HCT116 (cell line): ENCODE results near the gene ZNF554. TPM values are rescaled to one million over a fixed set of nuclear protein-coding genes. Genes with fewer than 3 reads are reported as not detected.

Source experiments
- ATAC-seq: fragments of 200-7000 bp; cut with Tn5 transposase; 2 replicates; pipeline ENCODE4 v1.9.1; 2020; ENCODE audit warnings: mild to moderate bottlenecking, moderate library complexity
- BruUV-seq: library from RNA; stranded (reverse); fragments of 400-500 nt; replicated peaks from 2 replicates; lab custom pipeline; 2021; lab: Mats Ljungman, UMichigan
- CTCF ChIA-PET: fragments of 300-600 bp; sonication (Branson Sonifier 250); formaldehyde crosslinking; loops from one replicate; lab custom pipeline; 2021; ENCODE audit warnings: antibody characterized with exemption; lab: Charles Lee
- POLR2A ChIA-PET: fragments of 300-600, 350-600 bp; sonication (Branson Sonifier 250); formaldehyde crosslinking; loops from one replicate; lab custom pipeline; 2021; ENCODE audit warnings: antibody characterized with exemption; lab: Charles Lee
- RAD21 ChIA-PET, 2 experiments: fragments of 300-600 bp; sonication (Branson Sonifier 250); formaldehyde crosslinking; loops; one replicate each; lab custom pipeline; 2023; ENCODE audit warnings: low total read pairs in 2 of 2; ENCODE audit not compliant: uncharacterized antibody in 2 of 2, unreplicated experiment in 2 of 2, low non-redundant PET in 1 of 2; lab: Charles Lee
- DNase-seq: peaks from one replicate; pipeline ENCODE4 v3.0.0-alpha.2; 2010; ENCODE audit warnings: low read depth, low spot score
- H2AFZ ChIP-seq: fragments of 200-600 bp; shearing (Covaris generic), sonication (generic); 2 replicates; pipeline ENCODE4 v1.6.1; 2017; ENCODE audit warnings: low read depth, mixed run types, mixed read lengths, antibody characterized with exemption, low read length; ENCODE audit not compliant: poor library complexity, severe bottlenecking
- H3K27ac ChIP-seq: 2 replicates; pipeline ENCODE4 v1.5.1; 2012; ENCODE audit warnings: low read depth, low read length
- H3K27me3 ChIP-seq: fragments of 200-600 bp; sonication (generic); 2 replicates; pipeline ENCODE4 v1.6.1; 2016; ENCODE audit warnings: mixed run types, low read length, mixed read lengths; ENCODE audit not compliant: insufficient read depth
- H3K36me3 ChIP-seq, 2 experiments: fragments of 200-500 bp in 1 of 2; fragments of 200-600 bp in 1 of 2; sonication (Bioruptor generic) in 1 of 2; sonication (generic) in 1 of 2; 2 replicates each; pipeline versions ENCODE4 v1.5.1 to v1.6.1; 2014 to 2016; ENCODE audit warnings: low read length in 2 of 2, inconsistent platforms in 1 of 2, mixed read lengths in 1 of 2, mixed run types in 1 of 2; ENCODE audit not compliant: insufficient read depth in 2 of 2, control insufficient read depth in 1 of 2
- H3K4me1 ChIP-seq, 2 experiments: fragments of 200-600 bp in 1 of 2; sonication (generic) in 1 of 2; 2 replicates each; pipeline versions ENCODE4 v1.5.1 to v1.6.1; 2012 to 2017; ENCODE audit warnings: low read length in 2 of 2, inconsistent platforms in 1 of 2, mild to moderate bottlenecking in 1 of 2, mixed read lengths in 1 of 2, mixed run types in 1 of 2, moderate library complexity in 1 of 2; ENCODE audit not compliant: insufficient read depth in 2 of 2, control insufficient read depth in 1 of 2
- H3K4me2 ChIP-seq: fragments of 200-600 bp; sonication (generic); 2 replicates; pipeline ENCODE4 v1.6.1; 2017; ENCODE audit warnings: mixed run types, low read length, mixed read lengths
- H3K4me3 ChIP-seq, 2 experiments: fragments of 200-600 bp in 1 of 2; sonication (generic) in 1 of 2; replicated peaks in 1 of 2; 2 replicates each; pipeline ENCODE4 v1.5.1; 2011 to 2016; ENCODE audit warnings: low read length in 2 of 2, control low read depth in 1 of 2, low read depth in 1 of 2, mild to moderate bottlenecking in 1 of 2, mixed read lengths in 1 of 2, mixed run types in 1 of 2
- H3K79me2 ChIP-seq: fragments of 200-600 bp; sonication (generic); 2 replicates; pipeline ENCODE4 v1.6.1; 2017; ENCODE audit warnings: mild to moderate bottlenecking, mixed run types, low read length, moderate library complexity, mixed read lengths; ENCODE audit not compliant: insufficient read depth
- H3K9ac ChIP-seq: fragments of 200-600 bp; sonication (generic); 2 replicates; pipeline ENCODE4 v1.6.1; 2016; ENCODE audit warnings: low read length, mixed read lengths
- H3K9me2 ChIP-seq: fragments of 200-600 bp; sonication (generic), shearing (Covaris generic); 2 replicates; pipeline ENCODE4 v1.6.1; 2017; ENCODE audit warnings: mixed run types, mild to moderate bottlenecking, moderate library complexity; ENCODE audit not compliant: insufficient read depth
- H3K9me3 ChIP-seq, 2 experiments: fragments of 200-500 bp in 1 of 2; fragments of 200-600 bp in 1 of 2; sonication (Bioruptor generic) in 1 of 2; sonication (generic) in 1 of 2; 2 replicates each; pipeline ENCODE4 v1.6.1; 2014 to 2017; ENCODE audit warnings: low read length in 2 of 2, mixed read lengths in 2 of 2, inconsistent platforms in 1 of 2, low read depth in 1 of 2, mild to moderate bottlenecking in 1 of 2, mixed run types in 1 of 2, moderate library complexity in 1 of 2; ENCODE audit not compliant: control insufficient read depth in 1 of 2, insufficient read depth in 1 of 2
- H4K20me1 ChIP-seq: fragments of 200-600 bp; sonication (generic), shearing (Covaris generic); 2 replicates; pipeline ENCODE4 v1.6.1; 2017; ENCODE audit warnings: mixed run types, mild to moderate bottlenecking, moderate library complexity; ENCODE audit not compliant: insufficient read depth
- CEBPB ChIP-seq: IDR thresholded peaks from 2 replicates; pipeline ENCODE4 v1.6.1; 2012; ENCODE audit warnings: low read depth
- ELF1 ChIP-seq: IDR thresholded peaks from 2 replicates; pipeline ENCODE4 v1.6.1; 2012; ENCODE audit warnings: low read depth, borderline replicate concordance
- FOSL1 ChIP-seq: IDR thresholded peaks from 2 replicates; pipeline ENCODE4 v1.6.1; 2012; ENCODE audit warnings: low read depth
- JUND ChIP-seq: IDR thresholded peaks from 2 replicates; pipeline ENCODE4 v1.6.1; 2012
- MAX ChIP-seq: IDR thresholded peaks from 2 replicates; pipeline ENCODE4 v1.6.1; 2012
- POLR2A ChIP-seq: IDR thresholded peaks from 2 replicates; pipeline ENCODE4 v1.7.0; 2011; ENCODE audit warnings: borderline replicate concordance; ENCODE audit not compliant: insufficient read depth, insufficient read length; ENCODE audit errors: extremely low read depth
- POLR2AphosphoS5 ChIP-seq: IDR thresholded peaks from 2 replicates; pipeline ENCODE4 v1.6.1; 2011; ENCODE audit warnings: mild to moderate bottlenecking, low read depth, low read length, moderate library complexity
- RAD21 ChIP-seq: IDR thresholded peaks from 2 replicates; pipeline ENCODE4 v1.6.1; 2012; ENCODE audit warnings: low read depth, mild to moderate bottlenecking
- SIN3A ChIP-seq: IDR thresholded peaks from 2 replicates; pipeline ENCODE4 v1.6.1; 2012; ENCODE audit warnings: low read depth
- SP1 ChIP-seq: IDR thresholded peaks from 2 replicates; pipeline ENCODE4 v1.6.1; 2012; ENCODE audit warnings: low read depth
- SRF ChIP-seq: IDR thresholded peaks from 2 replicates; pipeline ENCODE4 v1.6.1; 2012; ENCODE audit warnings: low read depth
- TCF7L2 ChIP-seq: IDR thresholded peaks from 2 replicates; pipeline ENCODE4 v1.7.0; 2011; ENCODE audit warnings: borderline replicate concordance, inconsistent platforms; ENCODE audit not compliant: insufficient read depth, insufficient read length; ENCODE audit errors: extremely low read depth
- YY1 ChIP-seq: IDR thresholded peaks from 2 replicates; pipeline ENCODE4 v1.6.1; 2011; ENCODE audit warnings: low read length, low read depth, moderate library complexity, mild to moderate bottlenecking; ENCODE audit not compliant: insufficient replicate concordance; ENCODE audit errors: extremely low read depth
- ZBTB33 ChIP-seq: IDR thresholded peaks from 2 replicates; pipeline ENCODE4 v1.6.1; 2011; ENCODE audit warnings: mild to moderate bottlenecking, low read length, moderate library complexity; ENCODE audit not compliant: insufficient replicate concordance; ENCODE audit errors: extremely low read depth
- ZNF274 ChIP-seq: fragments of 200-500 bp; sonication (Bioruptor generic); IDR thresholded peaks from 2 replicates; pipeline ENCODE4 v1.6.1; 2014; ENCODE audit warnings: mild to moderate bottlenecking, low read depth, low read length, inconsistent platforms
- intact Hi-C: fragments of 100-400 bp; cut with micrococcal nuclease; formaldehyde crosslinking; loops from 2 replicates; pipeline ENCODE4 v1.10.0; 2022
- total RNA-seq: library from RNA; stranded (reverse); gene quantifications from one replicate; pipeline ENCODE4 v1.2.1, GENCODE V29; 2021; ENCODE audit not compliant: unreplicated experiment
- TF ChIP-seq, protein P1 (sequence below), 3 experiments: fragments of 200-600 bp in 1 of 3; sonication (generic) in 1 of 3; IDR thresholded peaks in 2 of 3; conservative IDR thresholded peaks in 1 of 3; 2 replicates each; pipeline ENCODE4 v1.5.1; 2012 to 2017; ENCODE audit warnings: low read depth in 2 of 3, low read length in 2 of 3, antibody characterized with exemption in 1 of 3, borderline replicate concordance in 1 of 3, control low read depth in 1 of 3, mild to moderate bottlenecking in 1 of 3, mixed read lengths in 1 of 3, mixed run types in 1 of 3, moderate library complexity in 1 of 3; ENCODE audit not compliant: insufficient read depth in 1 of 3
- TF ChIP-seq, protein P2 (sequence below): IDR thresholded peaks from 2 replicates; pipeline ENCODE4 v1.6.1; 2012; ENCODE audit warnings: low read depth
- TF ChIP-seq, protein P3 (sequence below): IDR thresholded peaks from 2 replicates; pipeline ENCODE4 v1.6.1; 2012

Gene ZNF554
- total RNA-seq, 1 experiment from 2014 or later = 4.0 TPM

DNA sequence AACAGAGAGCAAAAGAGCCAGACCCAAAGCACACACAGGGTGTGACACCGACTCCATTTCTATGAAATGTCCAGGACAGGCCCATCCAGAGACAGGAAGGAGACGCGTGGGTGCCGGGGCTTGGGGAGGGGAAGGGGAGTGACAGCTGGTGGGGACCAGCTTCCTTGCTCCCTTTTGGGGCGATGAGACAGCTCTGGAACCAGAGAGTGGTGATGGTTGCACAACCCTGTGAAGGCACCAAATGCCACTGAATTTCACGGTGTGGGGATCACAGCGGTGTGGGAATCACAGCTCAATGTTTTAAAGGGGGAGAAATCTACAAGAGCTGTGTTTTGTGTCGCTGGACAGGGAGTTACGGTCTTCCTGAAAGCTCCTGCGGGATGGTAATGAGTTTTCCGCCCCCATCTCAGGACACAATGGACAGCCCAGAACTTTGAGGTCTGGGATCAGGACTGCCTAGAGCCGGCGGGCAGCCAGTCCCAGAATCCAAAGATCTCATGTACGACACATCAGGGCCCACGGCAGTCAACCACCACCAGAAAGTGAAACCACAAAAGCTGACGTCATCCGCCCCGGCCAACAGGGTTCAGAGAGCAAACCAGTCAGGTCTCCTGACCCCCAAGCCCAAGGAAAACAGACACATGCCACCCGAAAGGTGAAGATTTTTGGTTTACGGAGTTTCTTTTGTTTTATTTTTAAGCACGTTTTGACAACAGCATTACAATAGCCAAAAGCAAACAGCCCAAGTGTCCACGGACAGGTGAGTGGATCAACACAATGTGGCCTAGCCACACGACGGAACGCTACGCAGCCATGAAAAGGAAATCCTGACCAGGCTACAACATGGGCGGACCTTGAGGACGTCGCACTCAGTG, 43.9 kb upstream of the ZNF554 start:
- no peaks in the 10 kb centered on the region; the same call in 1 of the 2 replicates for H4K20me1 ChIP-seq
- TF ChIP-seq, protein P1, sequence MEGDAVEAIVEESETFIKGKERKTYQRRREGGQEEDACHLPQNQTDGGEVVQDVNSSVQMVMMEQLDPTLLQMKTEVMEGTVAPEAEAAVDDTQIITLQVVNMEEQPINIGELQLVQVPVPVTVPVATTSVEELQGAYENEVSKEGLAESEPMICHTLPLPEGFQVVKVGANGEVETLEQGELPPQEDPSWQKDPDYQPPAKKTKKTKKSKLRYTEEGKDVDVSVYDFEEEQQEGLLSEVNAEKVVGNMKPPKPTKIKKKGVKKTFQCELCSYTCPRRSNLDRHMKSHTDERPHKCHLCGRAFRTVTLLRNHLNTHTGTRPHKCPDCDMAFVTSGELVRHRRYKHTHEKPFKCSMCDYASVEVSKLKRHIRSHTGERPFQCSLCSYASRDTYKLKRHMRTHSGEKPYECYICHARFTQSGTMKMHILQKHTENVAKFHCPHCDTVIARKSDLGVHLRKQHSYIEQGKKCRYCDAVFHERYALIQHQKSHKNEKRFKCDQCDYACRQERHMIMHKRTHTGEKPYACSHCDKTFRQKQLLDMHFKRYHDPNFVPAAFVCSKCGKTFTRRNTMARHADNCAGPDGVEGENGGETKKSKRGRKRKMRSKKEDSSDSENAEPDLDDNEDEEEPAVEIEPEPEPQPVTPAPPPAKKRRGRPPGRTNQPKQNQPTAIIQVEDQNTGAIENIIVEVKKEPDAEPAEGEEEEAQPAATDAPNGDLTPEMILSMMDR (IDR thresholded peaks at IDR 0.05 in 2 of 3, conservative IDR thresholded peaks at IDR 0.05 in 1 of 3; ENCODE audit: borderline replicate concordance in 1 of 3, insufficient read depth in 1 of 3, low read depth in 2 of 3, low read length in 2 of 3) = no peak
- TF ChIP-seq SIN3A (no peak), YY1 (no peak), TCF7L2 (no peak), SP1 (no peak), FOSL1 (no peak), CEBPB (no peak), POLR2AphosphoS5 (no peak), JUND (no peak), ELF1 (no peak), POLR2A (no peak), SRF (no peak), RAD21 (no peak), ZBTB33 (no peak), ZNF274 (no peak), MAX (no peak)
- TF ChIP-seq, protein P2, sequence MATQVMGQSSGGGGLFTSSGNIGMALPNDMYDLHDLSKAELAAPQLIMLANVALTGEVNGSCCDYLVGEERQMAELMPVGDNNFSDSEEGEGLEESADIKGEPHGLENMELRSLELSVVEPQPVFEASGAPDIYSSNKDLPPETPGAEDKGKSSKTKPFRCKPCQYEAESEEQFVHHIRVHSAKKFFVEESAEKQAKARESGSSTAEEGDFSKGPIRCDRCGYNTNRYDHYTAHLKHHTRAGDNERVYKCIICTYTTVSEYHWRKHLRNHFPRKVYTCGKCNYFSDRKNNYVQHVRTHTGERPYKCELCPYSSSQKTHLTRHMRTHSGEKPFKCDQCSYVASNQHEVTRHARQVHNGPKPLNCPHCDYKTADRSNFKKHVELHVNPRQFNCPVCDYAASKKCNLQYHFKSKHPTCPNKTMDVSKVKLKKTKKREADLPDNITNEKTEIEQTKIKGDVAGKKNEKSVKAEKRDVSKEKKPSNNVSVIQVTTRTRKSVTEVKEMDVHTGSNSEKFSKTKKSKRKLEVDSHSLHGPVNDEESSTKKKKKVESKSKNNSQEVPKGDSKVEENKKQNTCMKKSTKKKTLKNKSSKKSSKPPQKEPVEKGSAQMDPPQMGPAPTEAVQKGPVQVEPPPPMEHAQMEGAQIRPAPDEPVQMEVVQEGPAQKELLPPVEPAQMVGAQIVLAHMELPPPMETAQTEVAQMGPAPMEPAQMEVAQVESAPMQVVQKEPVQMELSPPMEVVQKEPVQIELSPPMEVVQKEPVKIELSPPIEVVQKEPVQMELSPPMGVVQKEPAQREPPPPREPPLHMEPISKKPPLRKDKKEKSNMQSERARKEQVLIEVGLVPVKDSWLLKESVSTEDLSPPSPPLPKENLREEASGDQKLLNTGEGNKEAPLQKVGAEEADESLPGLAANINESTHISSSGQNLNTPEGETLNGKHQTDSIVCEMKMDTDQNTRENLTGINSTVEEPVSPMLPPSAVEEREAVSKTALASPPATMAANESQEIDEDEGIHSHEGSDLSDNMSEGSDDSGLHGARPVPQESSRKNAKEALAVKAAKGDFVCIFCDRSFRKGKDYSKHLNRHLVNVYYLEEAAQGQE = no peak
- TF ChIP-seq, protein P3, sequence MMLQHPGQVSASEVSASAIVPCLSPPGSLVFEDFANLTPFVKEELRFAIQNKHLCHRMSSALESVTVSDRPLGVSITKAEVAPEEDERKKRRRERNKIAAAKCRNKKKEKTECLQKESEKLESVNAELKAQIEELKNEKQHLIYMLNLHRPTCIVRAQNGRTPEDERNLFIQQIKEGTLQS = no peak
- H3K9ac ChIP-seq = no peak overlapping the region
- H2AFZ ChIP-seq = no peak overlapping the region
- CTCF ChIA-PET = no interaction called here
- peaks cover 90% of the 10 kb centered on the region for H3K79me2 ChIP-seq
- RAD21 ChIA-PET = no interaction called here
- no peaks in the 10 kb centered on the region for H3K27me3 ChIP-seq
- no peak overlapping the region for H3K27ac ChIP-seq
- no peaks in the 10 kb centered on the region for H3K4me1 ChIP-seq
- BruUV-seq = no TSS peak
- POLR2A ChIA-PET = no interaction called here
- peaks cover 5 to 25% of the 10 kb centered on the region in 2 experiments; a peak in 2 of 4 replicates for H3K36me3 ChIP-seq
- no peak overlapping the region for H3K4me3 ChIP-seq
- ATAC-seq = no peak
- intact Hi-C loops = no loop called here
- no peak for DNase-seq
- no peaks in the 10 kb centered on the region for H3K9me3 ChIP-seq
- H3K4me2 ChIP-seq = no peak overlapping the region
- no peaks in the 10 kb centered on the region for H3K9me2 ChIP-seq
